GM23338 (cell line): ENCODE results near the gene MAFF. TPM values are rescaled to one million over a fixed set of nuclear protein-coding genes. Genes with fewer than 3 reads are reported as not detected.

ENCODE experiments used
- ATAC-seq: fragments of 200-7000 bp; cut with Tn5 transposase; 3 replicates; pipeline ENCODE4 v1.9.1; 2020
- DNase-seq: peaks from one replicate; pipeline ENCODE4 v3.0.0-alpha.2; 2015; ENCODE audit warnings: low spot score
- H2AFZ ChIP-seq: fragments of 200-600 bp; sonication (generic); 2 replicates; pipeline ENCODE4 v1.8.0; 2016; ENCODE audit warnings: antibody characterized with exemption, mild to moderate bottlenecking, moderate library complexity
- H3F3A ChIP-seq: fragments of 200-600 bp; sonication (generic); replicated peaks from 2 replicates; pipeline ENCODE4 v1.8.0; 2017; ENCODE audit warnings: antibody characterized with exemption, mixed run types, low read depth
- H3K27ac ChIP-seq: fragments of 200-600 bp; sonication (generic); 2 replicates; pipeline ENCODE4 v1.6.1; 2016; ENCODE audit warnings: low read depth
- H3K27me3 ChIP-seq: fragments of 200-600 bp; sonication (generic); 2 replicates; pipeline ENCODE4 v1.8.0; 2016; ENCODE audit warnings: mild to moderate bottlenecking, mixed run types, moderate library complexity; ENCODE audit not compliant: insufficient read depth
- H3K36me3 ChIP-seq: fragments of 200-600 bp; sonication (generic); 2 replicates; pipeline ENCODE4 v1.8.0; 2016; ENCODE audit warnings: mild to moderate bottlenecking; ENCODE audit not compliant: insufficient read depth
- H3K4me1 ChIP-seq: fragments of 200-600 bp; sonication (generic); 2 replicates; pipeline ENCODE4 v1.8.0; 2016; ENCODE audit warnings: mild to moderate bottlenecking, moderate library complexity; ENCODE audit not compliant: insufficient read depth
- H3K4me2 ChIP-seq: fragments of 200-600 bp; sonication (generic); 2 replicates; pipeline ENCODE4 v1.7.1; 2017; ENCODE audit warnings: mixed run types
- H3K4me3 ChIP-seq: fragments of 200-600 bp; sonication (generic); 2 replicates; pipeline ENCODE4 v1.6.1; 2016; ENCODE audit warnings: mixed run types
- H3K79me2 ChIP-seq: fragments of 200-600 bp; sonication (generic); replicated peaks from 2 replicates; pipeline ENCODE4 v1.8.0; 2017; ENCODE audit warnings: mild to moderate bottlenecking; ENCODE audit not compliant: insufficient read depth
- H3K9me2 ChIP-seq: fragments of 200-600 bp; sonication (generic); 2 replicates; pipeline ENCODE4 v1.8.0; 2017; ENCODE audit not compliant: insufficient read depth
- H4K20me1 ChIP-seq: fragments of 200-600 bp; sonication (generic); replicated peaks from 2 replicates; pipeline ENCODE4 v1.8.0; 2017; ENCODE audit warnings: mild to moderate bottlenecking; ENCODE audit not compliant: insufficient read depth
- H3K27ac Mint-ChIP-seq: 2 replicates; pipeline ENCODE4 v1.8.0; 2020; ENCODE audit warnings: inconsistent platforms, mild to moderate bottlenecking, moderate library complexity, mixed read lengths
- H3K27me3 Mint-ChIP-seq: 3 replicates; pipeline ENCODE4 v1.8.0; 2022; ENCODE audit warnings: low read depth, mild to moderate bottlenecking, moderate library complexity, mixed read lengths, inconsistent platforms; ENCODE audit not compliant: insufficient read depth, poor library complexity
- H3K36me3 Mint-ChIP-seq: 3 replicates; pipeline ENCODE4 v1.8.0; 2021; ENCODE audit warnings: low read depth, mild to moderate bottlenecking, inconsistent platforms, moderate library complexity, mixed read lengths
- H3K4me1 Mint-ChIP-seq: 3 replicates; pipeline ENCODE4 v1.8.0; 2020; ENCODE audit warnings: mild to moderate bottlenecking, inconsistent platforms, mixed read lengths
- H3K4me3 Mint-ChIP-seq: 3 replicates; pipeline ENCODE4 v1.8.0; 2021; ENCODE audit warnings: moderate library complexity, mild to moderate bottlenecking, inconsistent platforms, mixed read lengths
- H3K9me3 Mint-ChIP-seq: 3 replicates; pipeline ENCODE4 v1.8.0; 2020; ENCODE audit warnings: moderate library complexity, mild to moderate bottlenecking, inconsistent platforms, mixed read lengths
- CTCF ChIP-seq, 2 experiments: fragments of 200-600 bp in 1 of 2; sonication (generic) in 1 of 2; conservative IDR thresholded peaks; 2 replicates each; pipeline versions ENCODE4 v1.5.1 to v1.6.1; 2016 to 2017; ENCODE audit warnings: antibody characterized with exemption in 2 of 2, low read depth in 2 of 2, mild to moderate bottlenecking in 2 of 2, moderate library complexity in 1 of 2
- EZH2phosphoT487 ChIP-seq: fragments of 200-600 bp; sonication (generic); IDR thresholded peaks from one replicate; pipeline ENCODE4 v1.8.1; 2018; ENCODE audit warnings: antibody characterized with exemption; ENCODE audit not compliant: unreplicated experiment
- POLR2AphosphoS5 ChIP-seq: IDR thresholded peaks from 2 replicates; pipeline ENCODE4 v1.6.1; 2016; ENCODE audit warnings: antibody characterized with exemption, low read depth
- REST ChIP-seq: IDR thresholded peaks from one replicate; pipeline ENCODE4 v1.6.1; 2018; ENCODE audit warnings: antibody characterized with exemption; ENCODE audit not compliant: unreplicated experiment
- ZNF462 ChIP-seq: fragments of 250-450 bp; sonication (Bioruptor Pico); IDR thresholded peaks from 2 replicates; pipeline ENCODE4 v1.5.0; 2020; ENCODE audit warnings: mild to moderate bottlenecking, moderate library complexity
- polyA plus RNA-seq: library from polyadenylated mRNA; unstranded; fragments of >200 nt; fragmentation: Nextera tagmentation; extraction: Ambion mirVana; gene quantifications from 2 replicates; pipeline ENCODE4 v1.2.1, GENCODE V29; 2016
- total RNA-seq: library from RNA; depleted of rRNA; stranded (reverse); fragments of >200 nt; shearing (Covaris generic); gene quantifications from 2 replicates; pipeline ENCODE4 v1.2.3, GENCODE V29; 2014

Gene MAFF
- total and polyA plus RNA-seq, 2 experiments from 2014 or later, result 2.2 to 8.9 TPM

- Histone ChIP-seq H3K9me2 (no peaks in the 10 kb centered on the region), H3K4me1 (0 out of 2 replicates have a peak, but pooled peaks cover 2% of the 10 kb centered on the region), H2AFZ (no peak overlapping the region), H3K79me2 (peaks cover 2% of the 10 kb centered on the region; the same call in 1 of the 2 replicates), H3K4me2 (no peak overlapping the region), H3K27ac (peak overlapping the region; percentile 79; the same call in 1 of the 2 replicates), H3K4me3 (no peak overlapping the region), H3F3A (no peaks in the 10 kb centered on the region), H3K36me3 (no peaks in the 10 kb centered on the region), H3K27me3 (no peaks in the 10 kb centered on the region), H4K20me1 (peaks cover 8% of the 10 kb centered on the region; the same call in 1 of the 2 replicates)
- Mint-ChIP-seq H3K27ac (no peak overlapping the region), H3K9me3 (no peaks in the 10 kb centered on the region), H3K27me3 (peaks cover 10% of the 10 kb centered on the region), H3K36me3 (peaks cover 23% of the 10 kb centered on the region), H3K4me3 (no peak overlapping the region), H3K4me1 (peaks cover 31% of the 10 kb centered on the region)
- TF ChIP-seq CTCF (conservative IDR thresholded peaks at IDR 0.05; ENCODE audit: low read depth in 2 of 2) (no peak), POLR2AphosphoS5 (no peak), REST (no peak), EZH2phosphoT487 (no peak)
- ATAC-seq (peak; percentile 13; the same call in 2 of the 3 replicates), DNase-seq (no peak)
These were observed 41.4 kb downstream of the MAFF start for GRCh38 chr22:38243007-38243765.

- Histone ChIP-seq H3F3A (no peaks in the 10 kb centered on the region), H3K4me1 (0 out of 2 replicates have a peak, but pooled peaks cover 2% of the 10 kb centered on the region), H3K79me2 (peaks cover 11% of the 10 kb centered on the region), H3K4me2 (no peak overlapping the region), H3K27me3 (no peaks in the 10 kb centered on the region), H3K27ac (no peak overlapping the region), H3K9me2 (no peaks in the 10 kb centered on the region), H2AFZ (no peak overlapping the region), H4K20me1 (peaks cover 10% of the 10 kb centered on the region), H3K36me3 (no peaks in the 10 kb centered on the region), H3K4me3 (no peak overlapping the region)
- no peak overlapping the region for H3K4me3 Mint-ChIP-seq
- DNase-seq, result no peak
- peaks cover 13% of the 10 kb centered on the region for H3K27me3 Mint-ChIP-seq
- peaks cover 31% of the 10 kb centered on the region for H3K36me3 Mint-ChIP-seq
- no peak for ATAC-seq
- H3K4me1 Mint-ChIP-seq, result peaks cover 28% of the 10 kb centered on the region
- H3K27ac Mint-ChIP-seq, result no peak overlapping the region; the same call in none of the 2 replicates
- no peaks in the 10 kb centered on the region for H3K9me3 Mint-ChIP-seq
- TF ChIP-seq ZNF462 (CRISPR knock-in tag) (no peak), CTCF (conservative IDR thresholded peaks at IDR 0.05; ENCODE audit: low read depth in 2 of 2) (no peak)
These were observed 42.3 kb downstream of the MAFF start for GRCh38 chr22:38244106-38244505.
